NCI-H2196 (cell line): Measurements from ENCODE around the gene SMAD5.

ENCODE experiments used
- DNase-seq: peaks from one replicate; lab custom pipeline; 2025; ENCODE audit not compliant: unreplicated experiment; lab: John Stamatoyannopoulos, UW

The SMAD5 gene

DNA sequence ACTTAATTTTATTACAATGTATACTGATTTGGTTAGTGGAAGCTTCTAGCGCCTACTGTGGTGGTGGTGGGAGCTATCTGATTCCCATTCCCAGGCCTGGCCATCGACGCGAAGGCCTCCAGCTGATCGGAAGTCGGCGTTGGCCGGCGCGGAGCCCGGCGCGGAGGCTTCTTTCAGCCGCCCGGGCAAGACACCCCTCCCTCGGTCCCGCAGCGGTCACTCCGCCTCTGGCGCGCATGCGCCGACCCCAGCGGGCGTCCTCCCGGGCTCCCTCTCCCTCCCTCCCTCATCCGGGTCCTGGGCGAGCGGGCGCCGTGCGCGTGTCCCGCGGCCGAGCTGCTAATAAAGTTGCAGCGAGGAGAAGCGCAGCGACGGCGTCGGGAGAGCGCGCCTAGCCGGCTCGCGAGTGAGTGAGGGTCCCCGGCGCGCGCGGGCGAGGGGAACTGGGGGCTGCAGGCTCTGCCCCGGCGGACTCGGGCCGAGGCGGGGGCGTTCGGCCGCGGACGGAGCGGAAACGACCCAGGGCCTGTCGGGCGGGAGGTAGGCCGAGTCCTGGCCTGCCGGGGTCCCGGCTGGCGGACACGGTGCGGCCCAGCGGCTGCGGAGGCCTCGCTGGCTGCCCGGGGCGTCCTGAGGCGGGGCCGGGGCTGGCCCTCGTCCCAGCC is at the start of gene SMAD5:
SMAD5 (plus strand) TSS at position 289 of the 665 bp plus-strand sequence. CDS start 20,916 bp downstream, outside the sequence.
- DNase-seq = peak; percentile 98

DNA sequence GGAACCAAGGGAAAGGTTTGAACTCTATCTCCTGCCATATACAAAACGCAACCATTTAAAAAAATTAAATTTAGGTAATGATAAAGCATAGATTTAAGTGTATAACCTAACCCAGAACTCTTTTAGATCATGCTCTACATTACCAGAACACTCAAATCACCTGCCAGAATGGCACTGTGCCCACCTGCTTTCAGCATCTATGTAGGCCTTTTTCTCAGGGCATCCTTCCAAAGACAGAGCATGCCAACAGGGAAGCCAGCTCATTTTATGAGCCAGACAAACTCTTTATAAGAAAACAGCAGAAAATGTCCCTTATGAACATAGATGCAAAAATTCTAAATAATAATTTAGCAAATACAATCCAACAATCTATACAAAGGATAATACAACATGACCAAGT is 47.9 kb upstream of the SMAD5 start:
- peak; percentile 82 for DNase-seq

DNA sequence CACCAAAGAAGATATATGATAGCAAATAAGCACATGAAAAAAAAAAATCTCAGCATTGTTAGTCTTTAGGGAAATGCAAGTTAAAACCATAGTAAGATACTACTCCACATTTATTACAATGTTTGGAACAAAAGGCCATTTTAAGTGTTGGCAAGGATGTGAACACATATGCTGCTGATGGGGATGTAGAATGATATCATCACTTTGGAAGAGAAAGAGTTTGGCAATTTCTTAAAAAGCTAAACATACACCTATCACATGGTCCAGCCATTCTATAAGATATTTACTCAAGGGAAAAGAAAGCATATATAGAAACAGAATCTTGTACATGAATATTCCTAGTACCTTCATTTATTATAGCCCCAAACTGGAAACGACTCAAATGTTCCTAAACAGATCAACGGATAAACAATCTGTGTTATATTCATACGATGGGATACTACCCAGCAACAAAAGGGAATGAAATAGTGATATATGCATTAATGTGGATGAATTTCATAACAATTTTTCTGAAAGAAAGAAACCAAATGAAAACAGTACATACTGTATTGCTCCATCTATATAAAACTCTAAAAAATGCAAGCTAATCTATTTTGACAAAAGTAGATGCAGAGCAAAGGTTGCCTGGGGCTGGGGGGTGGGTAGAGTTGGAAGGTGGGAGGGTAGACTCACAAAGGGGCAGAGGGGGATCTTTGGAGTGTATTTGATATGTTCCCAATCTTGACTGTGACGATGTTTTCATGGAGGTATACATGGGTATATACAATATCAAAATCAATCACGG is 45.7 kb upstream of the SMAD5 start:
- no peak for DNase-seq

DNA sequence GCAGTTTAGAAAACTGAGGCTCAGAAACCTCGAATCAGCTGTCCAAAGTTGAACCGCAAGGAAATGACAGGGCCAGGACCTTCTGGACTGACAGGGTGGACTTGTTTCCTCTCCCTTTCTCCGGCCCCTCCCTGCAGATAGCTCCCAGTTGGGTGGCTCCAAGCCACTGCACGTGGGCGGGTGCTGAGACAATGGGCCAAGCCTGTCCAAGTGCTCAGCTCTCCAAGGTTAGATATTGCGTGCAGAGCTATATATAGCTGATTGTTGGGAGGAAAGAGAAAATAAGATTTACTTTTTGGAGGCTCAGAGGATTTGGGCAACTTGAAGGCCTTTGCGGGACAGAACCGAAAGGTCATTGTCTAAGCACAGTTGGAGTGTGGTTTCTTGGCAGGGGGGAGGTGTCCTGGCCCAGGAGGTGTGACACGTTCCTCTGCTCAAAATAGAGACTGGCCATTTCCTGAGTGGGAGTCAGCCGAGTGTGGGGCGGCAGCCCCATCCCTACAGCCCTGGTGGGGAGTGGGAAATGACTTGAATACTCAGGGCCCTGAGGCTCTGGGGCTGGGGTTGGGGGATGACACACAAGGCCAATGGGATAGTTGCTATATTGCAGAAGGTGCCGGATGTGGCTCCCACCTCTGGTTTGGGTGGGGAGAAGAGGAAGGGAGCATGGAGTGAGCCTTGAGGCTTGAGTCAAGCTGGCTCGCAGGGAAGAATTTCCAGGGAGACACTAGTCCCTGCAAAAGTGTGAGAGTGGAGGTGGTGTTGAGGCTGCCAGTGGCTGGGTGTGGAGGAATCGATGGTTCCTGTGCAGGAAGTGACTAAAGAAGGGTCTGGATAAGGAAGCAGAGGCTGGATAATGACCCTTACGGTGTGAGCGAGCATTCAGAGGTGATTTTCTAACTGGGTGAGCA is 44.4 kb upstream of the SMAD5 start:
- DNase-seq = no peak

DNA sequence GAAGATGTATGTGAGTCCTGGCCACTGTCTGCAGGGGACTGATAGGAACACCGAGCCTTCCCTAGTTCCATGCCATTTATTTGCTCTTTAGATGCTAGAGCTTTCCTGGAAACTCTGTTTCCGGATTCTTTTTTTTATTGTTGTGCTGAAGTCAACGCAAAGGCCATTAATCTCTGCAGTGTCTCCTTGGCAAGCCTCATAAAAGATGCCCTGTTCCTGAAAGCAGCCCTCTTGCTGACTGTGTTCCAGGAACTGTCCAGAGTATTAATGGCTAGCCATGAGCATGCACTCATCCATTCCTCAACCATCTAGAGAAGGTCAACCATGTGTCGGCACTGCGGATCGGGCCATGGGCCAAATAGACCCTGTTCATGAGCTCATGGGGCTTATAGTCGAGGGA is 42.9 kb upstream of the SMAD5 start:
- DNase-seq = no peak

DNA sequence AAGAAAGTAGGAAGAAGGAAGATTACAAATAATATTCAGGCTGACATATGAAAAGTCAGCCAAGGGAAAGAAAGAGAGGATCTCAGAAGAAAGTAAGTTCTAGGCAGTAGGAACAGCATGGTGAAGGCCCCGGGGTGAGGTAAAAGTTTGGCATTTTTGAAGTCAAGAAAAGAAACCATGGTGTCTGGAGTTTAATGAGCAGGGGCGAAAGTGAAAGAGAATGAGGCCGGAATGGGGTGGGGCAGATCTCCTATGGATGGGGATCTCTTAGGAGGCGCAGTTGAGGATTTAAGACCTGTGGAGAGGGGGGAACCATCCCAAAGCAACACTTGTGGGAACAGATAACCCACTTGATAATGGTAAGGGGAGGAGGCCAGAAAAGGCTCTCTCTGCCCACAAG is 42.3 kb upstream of the SMAD5 start:
- DNase-seq = no peak

DNA sequence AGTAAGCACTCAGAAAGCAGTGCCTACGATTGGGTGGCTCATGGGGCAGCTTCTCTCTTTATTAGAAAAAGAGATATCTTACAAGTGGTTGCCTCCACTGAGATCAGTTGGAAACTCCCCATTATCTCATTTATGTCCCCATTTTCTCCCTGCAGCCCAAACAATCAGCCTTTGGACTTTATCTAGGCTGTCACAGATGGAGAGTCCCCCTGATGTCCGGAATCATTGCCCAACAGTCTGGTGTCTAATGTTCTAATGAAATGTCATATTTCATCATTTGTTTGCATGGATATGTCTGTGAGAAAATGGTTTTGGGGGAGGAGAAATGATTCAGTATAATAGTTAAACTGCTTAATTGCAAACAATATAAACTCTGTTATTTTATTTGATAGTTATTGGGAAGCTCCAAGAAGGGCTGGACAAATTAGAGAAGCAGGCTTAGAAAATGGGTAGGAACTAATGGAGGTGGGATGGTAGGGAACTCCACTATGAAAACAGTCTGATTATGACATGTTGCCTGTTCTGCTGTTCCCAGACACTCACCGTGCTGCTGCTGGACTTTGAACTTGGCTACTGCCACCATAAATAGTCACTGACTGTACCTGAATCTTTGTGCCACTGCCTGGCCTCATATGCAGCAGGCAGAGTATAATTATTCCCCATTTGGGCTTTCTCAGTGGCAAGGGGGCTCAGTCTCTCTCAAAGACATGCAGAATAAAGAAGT is 38.3 kb upstream of the SMAD5 start:
- no peak for DNase-seq

DNA sequence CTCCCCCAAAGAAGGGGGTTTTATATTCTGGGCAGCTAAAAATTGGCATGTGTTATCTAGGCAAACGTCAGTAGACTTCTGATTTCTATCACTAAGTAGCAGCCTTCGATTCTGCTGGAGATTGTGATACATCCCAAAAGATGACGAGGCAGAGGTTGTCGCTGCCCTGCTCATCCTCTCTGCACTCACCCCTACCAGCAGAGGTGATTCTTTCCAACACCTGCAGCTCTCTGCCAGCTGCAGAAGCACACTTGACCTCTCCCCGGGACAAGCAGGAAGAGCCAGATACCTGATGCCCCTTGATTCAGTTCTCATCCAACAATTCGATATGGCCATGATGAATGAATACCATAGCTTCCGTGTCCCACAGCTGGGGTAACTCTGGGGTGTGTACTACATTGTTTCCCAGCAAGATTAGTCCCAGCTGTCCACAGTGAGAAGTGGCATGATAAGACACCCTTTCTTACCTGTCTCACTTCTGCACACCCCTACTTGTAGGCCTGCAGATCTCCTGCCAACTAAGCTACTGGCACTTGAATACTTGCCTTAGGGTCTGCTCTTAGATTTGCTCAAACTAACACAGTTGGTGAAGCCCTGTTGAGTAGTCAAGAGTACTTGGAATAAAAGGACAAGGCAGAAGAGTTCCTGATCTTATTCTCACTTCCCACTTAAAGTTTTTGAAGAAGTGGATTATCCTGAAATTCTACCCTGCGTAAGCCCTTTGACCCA is 37.6 kb upstream of the SMAD5 start:
- DNase-seq = peak; percentile 71

DNA sequence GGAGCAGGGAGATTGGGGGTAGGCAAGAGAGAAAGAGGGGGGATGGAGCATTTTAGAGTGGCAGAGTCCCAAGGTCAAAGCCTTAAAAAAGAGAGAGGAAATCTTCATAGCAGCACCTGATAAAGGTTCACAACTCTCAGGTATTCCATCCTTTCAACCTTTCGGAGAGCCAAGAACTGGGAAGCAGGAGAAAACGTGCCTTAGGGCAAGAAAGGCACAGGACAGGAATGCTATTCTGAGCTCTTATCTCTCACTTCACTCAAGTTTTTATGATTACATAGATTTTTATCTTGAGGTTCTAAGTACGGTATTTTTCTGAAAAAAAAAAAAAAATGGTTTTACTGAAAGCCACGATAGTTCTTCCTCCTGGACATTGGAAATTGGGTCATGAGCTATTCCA is 34.5 kb upstream of the SMAD5 start:
- no peak for DNase-seq

DNA sequence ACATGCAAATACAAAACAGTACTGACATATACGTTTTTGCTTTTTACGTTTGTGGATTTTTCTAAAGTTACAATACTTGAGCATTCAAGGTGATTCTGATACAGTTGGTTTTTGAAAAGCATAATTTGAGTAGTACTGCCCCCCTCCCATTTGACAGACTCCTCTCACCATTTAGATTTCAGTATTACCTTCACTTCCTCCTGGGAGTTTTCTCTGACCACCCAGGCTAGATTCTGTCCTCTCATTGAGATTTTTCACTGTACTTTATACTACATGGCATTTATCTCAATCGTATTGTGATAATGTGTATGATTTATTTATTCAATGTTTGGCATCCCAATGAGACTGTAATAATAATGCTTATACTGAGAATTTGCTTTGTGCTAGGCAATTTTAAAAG is 32.8 kb upstream of the SMAD5 start:
- DNase-seq = no peak

DNA sequence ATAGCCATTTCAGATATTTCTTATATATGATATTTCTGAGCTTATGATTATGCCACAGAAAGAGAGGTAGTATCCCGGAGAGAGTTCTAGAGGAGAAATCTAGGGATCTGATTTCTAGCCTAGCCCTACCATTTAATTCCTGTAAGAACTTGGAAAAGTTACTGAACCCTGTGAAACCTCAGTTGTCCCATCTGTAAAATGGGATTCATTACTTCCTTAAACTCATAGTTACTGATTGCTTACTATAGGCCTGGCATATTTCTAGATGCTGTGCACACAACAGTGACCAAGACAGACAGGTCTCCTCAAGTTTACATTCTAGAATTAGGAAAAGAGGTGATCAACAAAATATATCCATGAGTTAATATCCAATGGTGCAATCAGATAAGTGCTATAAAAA is 30.8 kb upstream of the SMAD5 start:
- DNase-seq = no peak

DNA sequence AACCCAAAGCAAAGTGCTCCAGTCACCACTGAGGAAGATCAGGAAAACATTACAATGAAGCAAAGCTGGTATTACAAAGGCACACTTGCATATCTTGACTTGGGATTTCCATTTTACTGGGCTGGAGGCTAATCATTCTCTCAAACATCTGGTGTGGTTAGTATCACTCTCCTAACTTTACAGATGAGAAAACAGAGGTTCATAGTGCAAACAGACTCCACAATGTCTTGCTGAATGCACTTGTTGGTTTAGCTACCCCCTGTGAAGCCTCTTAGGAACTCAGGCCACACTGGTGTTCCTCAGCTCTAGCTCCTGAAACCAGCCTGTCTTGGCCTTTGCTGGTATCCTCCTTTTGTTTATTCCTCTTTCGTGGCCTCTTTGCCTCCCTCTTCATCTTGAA is 29.5 kb upstream of the SMAD5 start:
- DNase-seq = no peak

DNA sequence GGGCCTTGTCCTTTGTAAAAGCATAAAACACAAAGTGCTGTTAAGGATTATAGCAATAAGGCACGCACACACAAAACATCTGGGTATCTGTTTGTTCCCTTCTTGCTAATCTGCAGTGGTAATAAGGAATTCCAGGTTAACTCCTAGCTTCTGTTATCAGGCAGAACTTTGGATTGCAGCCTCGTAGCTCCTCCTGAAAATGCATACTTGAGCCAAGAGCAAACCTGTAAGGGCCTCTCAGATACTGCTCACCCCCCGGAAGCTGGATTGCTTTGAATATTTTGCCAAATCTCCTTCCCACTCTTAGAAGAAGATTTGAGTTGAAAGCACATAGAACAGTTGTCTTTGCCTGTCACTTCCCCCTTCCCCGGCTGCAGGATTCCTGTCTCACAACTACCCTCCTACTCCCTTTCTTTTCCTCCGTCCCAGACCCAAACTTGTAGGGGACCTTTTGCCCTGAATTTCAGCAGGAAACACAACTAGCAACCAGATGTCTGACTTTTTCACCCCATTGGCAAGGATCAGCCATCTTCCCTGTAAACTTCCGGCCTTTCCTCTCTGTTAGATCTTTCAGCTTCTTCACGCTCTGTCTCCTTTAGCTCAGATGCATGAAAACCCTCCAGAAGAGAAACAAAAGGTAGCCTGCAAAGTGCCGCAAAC is 28.2 kb upstream of the SMAD5 start:
- no peak for DNase-seq

DNA sequence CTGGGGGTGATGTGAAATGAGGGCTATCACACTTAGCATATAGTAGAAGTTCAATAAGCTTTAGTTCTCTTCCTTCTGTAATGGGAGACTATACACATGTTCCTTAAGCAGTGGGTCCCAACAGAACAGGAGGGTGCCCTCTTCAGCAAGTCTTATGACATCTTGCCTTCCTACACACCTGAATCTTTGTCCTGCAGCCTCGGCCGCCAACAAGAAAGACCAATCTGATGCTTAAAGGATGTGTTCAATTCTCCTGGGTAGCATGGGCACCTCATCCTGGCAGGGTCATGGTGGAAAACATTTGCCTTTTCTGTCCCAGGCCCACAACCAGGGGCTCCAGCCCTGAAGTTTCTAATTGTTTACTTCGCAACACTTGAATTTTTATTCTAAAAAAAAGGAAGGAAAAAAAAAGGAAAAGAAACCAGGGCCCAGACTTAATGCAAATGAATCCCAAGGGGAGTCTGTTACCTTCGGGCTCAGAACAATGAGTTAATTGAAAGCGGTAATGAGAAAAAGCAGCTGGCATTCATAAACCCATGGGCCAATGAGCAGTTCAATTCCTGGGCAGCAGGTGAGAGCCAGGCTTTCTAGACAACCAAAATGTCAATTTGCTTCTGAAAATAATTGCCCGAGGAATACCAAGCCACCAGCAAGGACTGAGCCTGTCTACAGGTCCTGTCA is 26.2 kb upstream of the SMAD5 start:
- no peak for DNase-seq

DNA sequence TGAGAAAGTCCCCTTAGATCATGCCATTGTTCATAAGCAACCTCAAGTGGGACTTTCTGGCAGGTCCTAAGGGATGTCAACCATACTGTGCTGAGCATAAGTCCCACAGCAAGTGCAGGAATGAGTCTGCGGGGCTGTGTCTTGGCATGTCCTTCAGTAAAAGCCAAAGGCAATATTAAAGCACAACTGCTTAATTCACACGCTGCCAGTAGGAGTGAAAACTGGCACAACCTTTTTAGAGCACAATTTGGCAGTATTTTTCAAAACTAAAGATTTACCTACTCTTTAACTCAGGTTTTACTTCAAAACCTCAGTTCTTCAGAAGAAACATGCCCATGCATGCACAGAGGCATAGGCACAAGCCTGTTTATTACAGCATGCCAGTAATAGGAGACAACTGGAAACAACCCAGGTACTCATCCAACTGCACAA is 24.4 kb upstream of the SMAD5 start:
- no peak for DNase-seq

DNA sequence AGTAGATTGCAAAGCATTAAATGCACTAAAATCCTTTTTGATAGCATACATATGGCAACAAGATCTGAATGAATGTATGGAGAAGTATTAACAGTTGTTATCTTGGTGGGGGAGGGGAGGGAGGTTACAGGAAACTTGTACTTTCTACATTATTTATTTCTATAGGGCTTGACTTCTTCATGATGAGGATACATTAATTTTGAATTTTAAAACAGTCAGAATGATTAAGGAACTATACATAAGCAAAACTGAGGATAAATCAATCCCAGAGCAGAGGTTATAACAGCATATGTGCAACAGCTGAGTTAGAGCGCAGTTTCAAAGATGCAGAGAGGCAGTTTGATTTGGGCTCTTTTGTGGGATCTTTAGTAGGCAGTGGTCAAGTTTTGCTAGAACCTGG is 23.9 kb upstream of the SMAD5 start:
- no peak for DNase-seq

DNA sequence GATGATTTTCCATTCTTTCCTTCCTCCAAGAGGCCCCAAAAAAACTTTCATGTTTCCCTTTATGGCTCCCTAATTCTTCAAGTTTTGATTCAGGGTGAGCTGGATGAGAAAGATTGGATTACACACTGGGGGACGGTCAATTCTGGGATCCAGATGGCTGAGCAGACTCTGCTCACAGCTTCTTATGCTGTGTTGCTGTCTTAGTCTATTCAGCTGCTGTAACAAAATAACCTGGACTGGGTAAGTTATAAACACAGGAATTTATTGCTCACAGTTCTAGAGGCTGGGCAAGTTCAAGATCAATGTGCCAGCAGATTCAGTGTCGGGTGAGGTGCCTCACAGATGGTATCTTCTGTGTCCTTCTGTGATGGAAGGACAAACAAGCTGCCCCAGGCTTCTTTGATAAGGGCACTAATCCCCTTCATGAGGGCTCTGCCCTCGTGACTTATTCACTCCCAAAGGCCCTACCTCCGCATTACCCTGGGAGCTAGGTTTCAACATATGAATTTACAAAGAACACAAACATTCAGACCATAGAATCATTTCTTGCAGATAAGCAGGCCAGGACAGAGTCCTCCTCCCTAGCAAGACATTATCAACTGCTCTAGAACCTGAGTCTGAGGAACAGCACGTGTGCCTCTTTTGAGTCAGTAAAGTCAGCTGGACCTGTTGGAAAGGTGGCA is 23.1 kb upstream of the SMAD5 start:
- DNase-seq = no peak

DNA sequence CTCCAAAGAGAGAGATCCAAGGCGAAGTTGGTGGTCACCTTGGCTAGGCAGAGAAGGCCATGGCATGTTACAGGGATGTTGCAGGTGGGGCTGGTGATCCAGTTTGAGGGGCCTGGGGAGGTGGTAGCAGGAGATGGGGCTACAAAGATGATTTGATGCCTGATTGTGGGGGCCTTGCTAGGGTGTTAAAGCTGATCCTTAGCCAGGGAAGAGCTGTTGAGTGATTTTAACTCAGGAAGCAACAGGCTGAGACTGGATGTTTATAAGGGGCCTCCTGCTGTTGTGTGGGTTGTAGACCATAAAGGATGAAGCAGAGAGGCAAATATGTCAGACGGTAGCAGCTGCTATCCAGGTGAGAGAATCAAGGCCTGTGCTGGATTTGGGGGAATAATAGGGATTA is 19.0 kb upstream of the SMAD5 start:
- no peak for DNase-seq
